ENCODE results near the gene TIMM23B. TPM values are rescaled to one million over a fixed set of nuclear protein-coding genes. Genes with fewer than 3 reads are reported as not detected.

TIMM23B gene
- total and polyA plus RNA-seq, 2 of the 8 experiments (the other 6 are each of a cell fraction or from before 2014, with no cell fraction given), result 12.3 to 14.4 TPM

DNA sequence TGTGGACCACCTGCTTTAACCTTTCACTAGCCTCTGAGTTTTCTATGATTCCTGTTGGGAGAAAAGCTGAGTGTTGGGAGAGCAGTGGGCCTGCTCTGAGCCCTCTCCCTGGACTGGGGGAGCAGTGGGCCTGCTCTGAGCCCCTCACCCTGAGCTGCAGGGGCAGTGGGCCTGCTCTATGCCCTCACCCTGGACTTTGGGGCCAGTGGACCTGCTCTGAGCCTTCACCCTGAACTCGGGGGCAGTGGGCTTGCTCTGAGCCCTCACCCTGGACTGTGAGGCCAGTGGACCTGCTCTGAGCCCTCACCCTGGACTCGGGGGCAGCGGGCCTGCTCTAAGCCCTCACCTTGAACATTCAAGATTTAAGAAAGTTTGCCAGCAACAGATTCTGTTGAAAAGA is 79.8 kb downstream of the TIMM23B start:
- H3K79me1 ChIP-seq (ENCODE audit: low read depth, low read length), result 0 out of 2 replicates have a peak, but pooled peaks cover 2% of the 10 kb centered on the region
- H3K4me1 ChIP-seq (replicated peaks in 1 of 4; ENCODE audit: control insufficient read depth in 3 of 4, insufficient read depth in 4 of 4, low read length in 3 of 4), result no peaks in the 10 kb centered on the region
- H4K8ac ChIP-seq (ENCODE audit: extremely low read depth, insufficient read depth, low read length), result no peak overlapping the region
- no peak overlapping the region for H2BK120ac ChIP-seq (replicated peaks; ENCODE audit: low read depth, low read length)
- no peak overlapping the region for H2AK5ac ChIP-seq (ENCODE audit: low read depth, low read length)
- no peak overlapping the region for H2BK5ac ChIP-seq (ENCODE audit: low read depth, low read length)
- no peak overlapping the region for H3K4ac ChIP-seq (replicated peaks; ENCODE audit: insufficient read length, low read depth, low read length)
- H3K79me2 ChIP-seq (ENCODE audit: control insufficient read depth in 1 of 2, insufficient read depth in 2 of 2, low read length in 2 of 2), result no peaks in the 10 kb centered on the region
- no peaks in the 10 kb centered on the region for H3K27me3 ChIP-seq (replicated peaks in 1 of 4; ENCODE audit: control insufficient read depth in 3 of 4, extremely low read depth in 1 of 4, insufficient read depth in 3 of 4, low read length in 3 of 4)
- no peak overlapping the region for H3K4me2 ChIP-seq (ENCODE audit: insufficient read depth in 1 of 2, low read depth in 2 of 2, low read length in 2 of 2)
- H3K18ac ChIP-seq (ENCODE audit: extremely low read depth, low read length), result no peak overlapping the region
- H3K27ac ChIP-seq (ENCODE audit: low read depth, low read length), result no peak overlapping the region
- 77% methylated on average over 3 of the region's 3 CpGs; no CpG with 5 or more reads in 1 of the 2 experiments for WGBS, 2 experiments (ENCODE audit: extremely low coverage in 1 of 2, insufficient coverage in 1 of 2, insufficient read length in 1 of 2, insufficient replicate concordance in 2 of 2, low coverage in 1 of 2, low lambda C conversion rate in 2 of 2, missing lambda C conversion rate in 1 of 2)
- DNase-seq (ENCODE audit: low read depth in 1 of 2, low spot score in 2 of 2), result no peak
- H2BK15ac ChIP-seq (ENCODE audit: low read length), result no peak overlapping the region
- no peak for FAIRE-seq
- H4K20me1 ChIP-seq (replicated peaks in 1 of 2; ENCODE audit: control insufficient read depth in 1 of 2, insufficient read depth in 2 of 2, low read length in 2 of 2), result no peaks in the 10 kb centered on the region
- no peak overlapping the region for H2BK20ac ChIP-seq (ENCODE audit: low read length)
- no peak overlapping the region for H4K91ac ChIP-seq (replicated peaks; ENCODE audit: insufficient read length, low read length)
- H3K9me3 ChIP-seq (ENCODE audit: insufficient read depth in 2 of 2, low read depth in 1 of 2, low read length in 1 of 2), result no peaks in the 10 kb centered on the region
- no peak for TF ChIP-seq KDM4A (IDR thresholded peaks at IDR 0.05; ENCODE audit: low read depth, low read length, severe bottlenecking)
- no peak for TF ChIP-seq RXRA (IDR thresholded peaks at IDR 0.05; ENCODE audit: insufficient read depth, low read depth, low read length)
- TF ChIP-seq ATF2 (IDR thresholded peaks at IDR 0.05; ENCODE audit: low read length), result no peak
- no peak overlapping the region for H2AFZ ChIP-seq (ENCODE audit: low read length)
- H3K14ac ChIP-seq (ENCODE audit: insufficient read length), result no peak overlapping the region
- H3K23ac ChIP-seq (ENCODE audit: insufficient read length), result no peak overlapping the region
- H3K23me2 ChIP-seq (ENCODE audit: low read depth, low read length), result no peaks in the 10 kb centered on the region
- no peak overlapping the region for H4K5ac ChIP-seq (ENCODE audit: insufficient read length, low read depth, low read length)
- H3K9ac ChIP-seq (replicated peaks in 1 of 4; ENCODE audit: extremely low read depth in 1 of 4, low read depth in 3 of 4, low read length in 3 of 4), result no peak overlapping the region
- POLR2A ChIA-PET (ENCODE audit: partially characterized antibody), result no interaction called here
- no peak overlapping the region for H3K56ac ChIP-seq (replicated peaks; ENCODE audit: insufficient read length, low read depth, low read length)
- no peak overlapping the region for H2BK12ac ChIP-seq (ENCODE audit: low read depth, low read length)
- H3K4me3 ChIP-seq (ENCODE audit: extremely low read depth in 1 of 4, insufficient read depth in 2 of 4, low read depth in 3 of 4, low read length in 4 of 4), result no peak overlapping the region
- CTCF ChIA-PET (ENCODE audit: partially characterized antibody), result no interaction called here
- no peaks in the 10 kb centered on the region for H3K36me3 ChIP-seq (ENCODE audit: control insufficient read depth in 2 of 4, insufficient read depth in 4 of 4, low read length in 3 of 4)

Measured in H1 (cell line).